ENCODE measurements around the gene GALNT2. TPM values are rescaled to one million over a fixed set of nuclear protein-coding genes. Genes with fewer than 3 reads are reported as not detected.

GALNT2 gene
- total and polyA plus RNA-seq, 9 of the 15 experiments (the other 6 are each of a cell fraction or from before 2014, with no cell fraction given), result 1.6 to 106 (median 51.9) TPM

GRCh38 chr1:230277201-230278025 lies 210.4 kb downstream of the GALNT2 start (continued):
- TF ChIP-seq RAD21 (CRISPR knock-in tag; conservative IDR thresholded peaks at IDR 0.05 in 1 of 2, IDR thresholded peaks at IDR 0.05 in 1 of 2) (no peak), MGA (IDR thresholded peaks at IDR 0.05) (no peak), IRF1 (CRISPR knock-in tag; IDR thresholded peaks at IDR 0.05; ENCODE audit: borderline replicate concordance) (no peak), ZNF551 (CRISPR knock-in tag; IDR thresholded peaks at IDR 0.05) (no peak), ZNF174 (CRISPR knock-in tag; IDR thresholded peaks at IDR 0.05) (no peak), CBX2 (IDR thresholded peaks at IDR 0.05; ENCODE audit: insufficient read depth, low read length, poor library complexity, severe bottlenecking) (no peak), GATAD2B (IDR thresholded peaks at IDR 0.05; ENCODE audit: borderline replicate concordance) (no peak), FOXA3 (CRISPR knock-in tag; conservative IDR thresholded peaks at IDR 0.05 in 1 of 2, IDR thresholded peaks at IDR 0.05 in 1 of 2) (no peak)

Data from K562 (cell line).